Activated T-cell treated with anti-CD3 and anti-CD28 coated beads, Interleukin-2, amount 50 U/mL, for 1 hour (primary cell): ENCODE measurements around the gene MRPL23.

Experiments used
- DNase-seq: peaks from one replicate; pipeline ENCODE4 v3.0.0-alpha.2; 2020

Gene MRPL23

GRCh38 chr11:1946812-1947484 is at the start of gene MRPL23:
TSS of gene MRPL23 (plus strand) at chr11:1947332. CDS start at chr11:1947363, 31 bp downstream.
- no peak for DNase-seq

- DNase-seq = no peak
Observed at GRCh38 chr11:1899090-1899489, 48.0 kb upstream of the MRPL23 start.

DNA sequence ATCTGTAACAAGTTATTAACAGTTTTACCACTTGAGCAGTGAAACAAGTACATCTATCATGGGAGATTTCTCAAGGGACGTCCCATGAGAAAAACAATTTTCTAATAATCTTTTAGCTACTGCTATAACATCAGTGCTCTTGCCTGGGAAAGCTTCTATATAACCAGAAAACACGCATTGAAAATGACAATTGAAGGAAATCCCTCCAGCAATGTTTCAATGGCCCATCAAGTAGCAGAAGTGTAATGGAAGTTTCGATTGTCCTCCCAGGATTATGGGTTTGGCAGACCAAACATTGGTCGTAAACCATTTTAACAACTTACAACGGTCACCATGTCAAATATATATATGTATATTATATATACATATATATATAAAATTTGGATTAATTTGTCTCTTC is 47.4 kb upstream of the MRPL23 start:
- no peak for DNase-seq

DNA sequence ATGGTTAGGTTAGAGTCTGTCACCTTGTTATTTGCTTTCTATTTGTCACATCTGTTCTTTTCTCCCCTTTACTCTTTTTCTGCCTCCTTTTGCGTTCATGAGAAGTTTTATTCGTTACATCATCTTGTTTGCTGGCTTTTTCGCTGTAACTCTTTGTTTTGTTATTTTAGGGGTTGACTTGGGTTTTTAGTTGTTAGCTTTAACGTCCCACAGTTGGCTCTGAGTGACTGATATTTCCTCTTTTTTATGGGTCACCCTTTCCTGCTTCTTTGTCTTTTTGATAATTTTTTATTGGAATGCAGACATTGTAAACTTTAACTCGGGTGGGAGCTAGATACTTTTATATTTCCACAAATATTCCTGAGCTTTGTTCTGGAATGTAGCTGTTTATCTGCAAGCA is 41.0 kb upstream of the MRPL23 start:
- DNase-seq = no peak

DNA sequence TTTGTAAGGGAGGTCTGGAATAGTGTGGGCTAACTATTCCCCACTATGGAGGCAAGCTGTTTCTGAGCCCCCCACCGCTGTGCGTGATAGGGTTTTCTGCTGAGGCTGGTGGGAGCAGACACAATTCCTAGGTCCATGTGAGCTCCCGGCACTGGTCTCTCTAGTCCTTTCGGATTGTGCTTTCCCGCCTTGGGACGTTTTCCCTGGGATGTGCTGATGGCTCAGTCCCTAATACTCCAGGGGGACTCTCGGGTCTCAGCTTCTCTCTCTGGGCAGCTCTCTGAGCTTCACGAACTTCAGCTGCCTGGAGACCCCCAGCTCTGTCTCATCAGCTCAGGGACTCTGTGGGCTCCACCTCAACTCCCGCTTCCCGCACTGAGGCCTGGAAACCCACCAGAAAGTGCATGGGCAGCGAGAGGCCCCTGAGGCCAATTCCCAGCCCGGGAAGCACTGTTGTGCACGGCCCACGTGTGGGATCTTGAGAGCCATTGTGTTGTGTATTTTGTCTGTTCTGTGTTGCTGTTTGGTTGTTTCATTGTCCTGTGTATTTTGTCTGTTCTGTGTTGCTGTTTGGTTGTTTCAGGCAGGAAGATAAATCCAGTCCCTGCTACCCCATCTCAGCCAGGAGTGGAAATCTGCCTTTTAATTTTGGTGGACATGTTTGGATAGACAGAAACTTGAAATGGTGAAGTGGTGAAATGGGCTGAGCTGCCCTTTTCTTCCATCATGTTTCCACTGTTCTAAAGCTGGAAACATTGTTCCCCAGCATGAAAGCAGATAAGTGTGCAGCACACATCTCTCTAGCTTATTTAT is 40.3 kb upstream of the MRPL23 start:
- DNase-seq = no peak

DNA sequence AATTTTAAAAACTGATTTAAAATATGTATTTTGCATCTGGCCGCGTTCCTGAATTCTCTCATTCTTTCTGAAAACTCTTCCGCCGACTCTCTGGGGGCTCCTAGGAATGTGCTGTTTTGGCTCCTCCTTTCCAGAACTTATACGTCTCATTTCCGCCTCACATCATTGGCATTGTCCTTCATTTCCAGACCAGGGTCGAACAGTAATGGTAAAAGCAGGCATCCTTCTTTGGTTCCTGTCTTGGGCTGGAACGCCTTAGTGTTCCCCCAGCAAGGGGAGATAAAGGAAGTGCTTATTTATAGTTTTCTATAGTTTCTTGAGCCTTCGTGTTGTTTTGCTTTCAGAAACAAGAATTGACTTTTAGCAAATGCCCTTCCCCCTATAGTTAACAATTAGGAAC is 38.5 kb upstream of the MRPL23 start:
- DNase-seq = no peak

DNA sequence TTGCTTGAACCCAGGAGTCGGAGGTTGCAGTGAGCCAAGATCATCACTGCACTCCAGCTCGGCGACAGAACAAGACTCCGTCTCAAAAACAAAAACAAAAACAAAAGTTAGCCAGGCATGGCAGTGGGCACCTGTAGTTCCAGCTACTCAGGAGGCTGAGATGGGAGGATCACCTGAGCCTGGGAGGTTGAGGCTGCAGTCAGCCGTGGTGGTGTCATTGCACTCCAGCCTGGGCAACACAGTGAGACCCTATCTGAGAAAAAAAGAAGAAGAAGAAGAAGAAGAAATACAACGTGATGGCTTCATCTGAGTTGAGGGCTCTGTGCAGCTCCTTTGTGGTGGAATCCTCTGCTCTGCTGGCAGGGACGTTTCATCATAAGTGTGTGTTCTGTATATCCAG is 37.6 kb upstream of the MRPL23 start:
- DNase-seq = no peak

DNA sequence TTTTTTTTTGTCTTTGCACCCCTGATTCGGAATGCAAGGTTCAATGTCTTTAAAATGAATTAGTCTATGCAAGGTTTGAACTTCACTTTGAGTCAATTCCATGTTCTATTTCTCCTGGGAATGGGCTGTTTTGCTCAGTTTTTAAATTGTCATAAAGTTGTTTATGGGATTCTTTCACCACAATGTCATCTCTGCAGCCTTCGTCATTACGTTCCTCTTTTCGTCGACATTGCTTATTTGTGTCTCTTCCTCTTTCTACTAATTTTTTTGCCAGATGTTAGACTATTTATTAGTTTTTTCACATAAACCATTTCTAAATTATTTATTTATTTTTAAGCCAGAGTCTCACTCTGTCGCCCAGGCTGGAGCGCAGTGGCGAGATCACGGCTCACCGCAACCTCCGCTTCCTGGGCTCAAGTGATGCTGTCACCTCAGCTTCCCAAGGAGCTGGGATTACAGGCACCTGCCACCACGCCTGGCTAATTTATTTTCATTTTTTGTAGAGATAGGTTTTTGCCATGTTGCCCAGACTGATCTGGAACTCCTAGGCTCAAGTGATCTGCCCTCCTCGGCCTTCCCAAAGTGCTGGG is 34.7 kb upstream of the MRPL23 start:
- no peak for DNase-seq

DNA sequence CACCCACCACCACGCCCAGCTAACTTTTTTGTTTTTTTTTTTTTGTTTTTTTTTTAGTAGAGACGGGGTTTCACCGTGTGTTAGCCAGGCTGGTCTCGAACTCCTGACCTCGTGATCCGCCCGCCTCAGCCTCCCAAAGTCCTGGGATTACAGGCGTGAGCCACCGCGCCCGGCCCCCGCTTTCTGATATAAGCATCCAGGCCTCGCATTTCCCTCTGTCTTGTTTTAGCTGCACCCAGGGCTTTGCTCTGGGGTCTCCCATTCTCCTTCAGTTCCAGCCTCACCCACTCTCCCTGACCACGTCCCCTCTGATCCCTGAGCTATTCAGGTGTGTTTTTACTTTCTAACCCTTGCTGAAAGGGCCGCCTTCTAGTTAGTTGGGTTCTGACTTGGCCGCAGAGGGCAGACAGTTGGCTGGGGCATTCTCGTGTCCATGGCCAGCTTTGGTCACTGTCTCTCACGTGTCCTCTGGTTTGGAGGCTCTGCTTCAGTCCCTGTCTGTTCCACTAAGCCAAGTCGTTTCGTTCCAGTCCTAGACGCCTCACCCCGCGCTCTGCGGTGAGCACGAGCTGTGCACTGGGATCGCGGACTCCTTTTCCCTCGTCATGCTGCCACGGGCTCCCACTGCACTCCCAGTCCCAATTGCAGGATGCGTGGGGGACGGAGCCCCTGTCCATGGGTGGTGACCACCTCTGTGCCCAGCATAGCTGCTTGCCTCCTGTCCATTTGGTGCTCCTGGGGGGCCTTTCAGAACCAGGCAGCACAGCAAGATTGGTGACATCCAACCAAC is 33.7 kb upstream of the MRPL23 start:
- DNase-seq = no peak

DNA sequence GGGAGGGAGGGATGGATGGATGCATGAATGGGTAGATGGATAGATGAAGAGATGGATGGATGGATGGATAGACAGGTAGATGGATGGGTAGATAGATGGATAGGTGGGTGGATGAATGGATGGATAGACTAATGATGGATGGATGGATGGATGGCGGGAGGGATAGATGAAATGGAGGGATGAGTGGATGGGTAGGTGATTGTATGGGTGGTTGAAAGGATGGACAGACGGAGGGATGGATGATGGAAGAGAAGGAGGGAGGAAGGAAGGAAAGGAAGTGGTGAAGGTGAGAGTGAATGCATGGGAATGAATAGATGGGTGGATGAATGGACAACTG is 31.4 kb upstream of the MRPL23 start:
- no peak for DNase-seq

- no peak for DNase-seq
Observed at GRCh38 chr11:1916132-1916985, 30.8 kb upstream of the MRPL23 start.

GRCh38 chr11:1916986-1917522 is 30.1 kb upstream of the MRPL23 start:
- DNase-seq = no peak

DNA sequence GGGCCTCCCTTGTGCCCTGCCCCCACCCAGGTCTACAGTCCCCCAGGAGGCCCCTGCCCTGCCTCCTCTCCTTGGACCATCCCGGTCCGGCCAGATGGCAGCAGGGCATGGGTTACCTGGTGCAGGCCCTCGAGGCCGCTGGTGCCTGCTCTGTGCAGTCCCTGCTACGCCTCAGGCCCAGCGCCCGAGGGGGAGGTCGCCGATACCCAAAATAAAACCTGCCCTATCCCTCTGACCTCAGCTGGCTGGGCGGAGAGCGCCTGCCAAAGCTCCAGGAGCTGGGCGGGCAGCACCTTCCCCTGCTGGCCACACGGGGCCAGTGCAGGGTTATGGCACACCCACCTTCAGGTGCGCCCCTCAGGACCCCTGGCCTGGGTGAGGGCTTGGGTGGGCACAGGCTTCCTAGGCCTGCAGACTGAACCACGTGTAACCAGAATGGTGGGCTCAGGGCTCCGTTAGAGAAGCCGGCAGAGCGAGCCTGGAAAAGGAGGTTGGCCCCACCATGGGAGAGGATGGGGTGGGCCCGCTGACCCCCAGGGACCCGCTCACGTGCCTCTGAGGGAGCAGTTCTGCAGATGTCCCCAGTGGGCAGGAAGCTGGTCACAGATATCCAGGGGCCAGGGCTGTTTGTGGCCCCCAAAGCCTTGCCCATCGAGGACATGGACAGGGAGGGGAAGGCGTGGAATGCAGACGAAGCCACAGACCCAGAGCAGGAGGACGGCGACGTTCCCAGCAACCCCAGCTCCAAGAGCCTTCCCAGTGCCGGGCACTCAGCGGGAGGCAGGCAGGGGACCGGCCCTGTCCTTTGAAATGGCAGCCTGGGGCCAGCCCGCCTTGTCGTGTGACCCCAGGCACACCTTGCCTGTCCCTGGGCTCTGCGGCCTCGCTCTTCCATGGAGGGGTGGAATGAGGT is 29.4 kb upstream of the MRPL23 start:
- no peak for DNase-seq

- no peak for DNase-seq
Observed at GRCh38 chr11:1918436-1919315, 28.5 kb upstream of the MRPL23 start.

GRCh38 chr11:1919391-1920127 is 27.6 kb upstream of the MRPL23 start, which contains the start of gene TNNT3:
TSS of gene TNNT3 (plus strand) at chr11:1919703. CDS start at chr11:1922875, 3,172 bp downstream.
- DNase-seq = no peak

DNA sequence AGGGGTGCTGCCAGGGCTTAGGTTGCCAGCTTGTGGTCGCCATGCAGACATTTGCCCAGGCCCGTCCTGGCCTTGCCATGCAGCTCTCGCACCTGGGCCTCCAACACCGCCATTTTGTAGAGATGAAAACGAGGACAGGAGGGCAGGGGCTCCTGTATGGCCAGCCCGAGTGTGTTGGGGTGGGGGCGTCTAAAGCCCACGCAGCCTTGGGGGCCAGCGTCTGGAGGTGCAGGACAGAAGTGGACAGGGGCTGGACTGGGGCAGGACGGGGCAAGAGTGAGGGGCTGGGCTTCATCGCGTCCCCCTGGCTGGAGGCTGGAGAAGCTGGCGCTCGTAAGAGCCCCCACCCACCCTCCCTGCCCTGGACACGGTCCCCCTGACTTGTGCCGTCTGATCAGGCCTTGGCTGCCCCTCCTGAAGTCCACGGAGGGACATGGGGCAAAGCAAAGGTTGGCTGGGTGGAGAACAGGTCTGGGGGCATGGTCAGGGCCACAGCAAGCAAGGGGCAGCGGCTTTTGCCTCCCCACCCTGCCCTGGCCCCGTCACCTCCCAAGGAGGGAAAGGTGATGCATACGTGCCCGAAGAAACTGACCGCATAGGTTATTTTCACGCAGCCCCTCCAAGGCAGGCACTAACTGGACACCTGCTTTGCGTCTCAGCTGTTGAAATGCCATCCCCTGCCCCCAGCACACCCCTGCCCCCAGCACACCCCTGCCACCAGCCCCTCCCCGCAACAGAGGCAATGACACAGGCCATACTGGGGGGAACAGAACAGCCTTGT is 26.8 kb upstream of the MRPL23 start:
- DNase-seq = no peak

- DNase-seq = no peak
Observed at GRCh38 chr11:1920909-1921573, 26.1 kb upstream of the MRPL23 start.
